Smooth muscle cell (in vitro differentiated cells): ENCODE measurements around the gene AHDC1. TPM values are rescaled to one million over a fixed set of nuclear protein-coding genes. Genes with fewer than 3 reads are reported as not detected.

Experiments used
- DNase-seq: peaks from one replicate; lab custom pipeline; 2025; ENCODE audit not compliant: unreplicated experiment; lab: John Stamatoyannopoulos, UW
- H2AFZ ChIP-seq: fragments of 200-600 bp; sonication (generic); 2 replicates; pipeline ENCODE4 v1.6.0; 2016; ENCODE audit warnings: antibody characterized with exemption, low read depth, mild to moderate bottlenecking
- H3F3A ChIP-seq: fragments of 200-600 bp; sonication (generic); 2 replicates; pipeline ENCODE4 v1.6.0; 2017; ENCODE audit warnings: antibody characterized with exemption, low read depth
- H3K27ac ChIP-seq: fragments of 200-600 bp; sonication (generic); 2 replicates; pipeline ENCODE4 v1.5.1; 2016; ENCODE audit warnings: low read depth, mild to moderate bottlenecking
- H3K27me3 ChIP-seq: fragments of 200-600 bp; sonication (generic); 2 replicates; pipeline ENCODE4 v1.6.1; 2016; ENCODE audit warnings: low read depth, mild to moderate bottlenecking
- H3K36me3 ChIP-seq: fragments of 200-600 bp; sonication (generic); 2 replicates; pipeline ENCODE4 v1.5.1; 2016; ENCODE audit warnings: low read depth
- H3K4me1 ChIP-seq: fragments of 200-600 bp; sonication (generic); 2 replicates; pipeline ENCODE4 v1.5.1; 2016; ENCODE audit warnings: low read depth
- H3K4me2 ChIP-seq: fragments of 200-600 bp; sonication (generic); 2 replicates; pipeline ENCODE4 v1.6.0; 2016; ENCODE audit warnings: mild to moderate bottlenecking
- H3K4me3 ChIP-seq: fragments of 200-600 bp; sonication (generic); 2 replicates; pipeline ENCODE4 v1.5.1; 2016; ENCODE audit warnings: mild to moderate bottlenecking
- H3K79me2 ChIP-seq: fragments of 200-600 bp; sonication (generic); 2 replicates; pipeline ENCODE4 v1.6.0; 2016; ENCODE audit warnings: low read depth, mild to moderate bottlenecking
- H3K9ac ChIP-seq: fragments of 200-600 bp; sonication (generic); 2 replicates; pipeline ENCODE4 v1.6.0; 2016; ENCODE audit warnings: low read depth
- H3K9me3 ChIP-seq: fragments of 200-600 bp; sonication (generic); replicated peaks from 2 replicates; pipeline ENCODE4 v1.5.1; 2016; ENCODE audit warnings: low read depth
- H4K20me1 ChIP-seq: fragments of 200-600 bp; sonication (generic); 2 replicates; pipeline ENCODE4 v1.6.0; 2016; ENCODE audit warnings: low read depth
- CTCF ChIP-seq: fragments of 200-600 bp; sonication (generic); IDR thresholded peaks from 2 replicates; pipeline ENCODE4 v1.5.1; 2017; ENCODE audit warnings: borderline replicate concordance, mild to moderate bottlenecking, antibody characterized with exemption; ENCODE audit not compliant: insufficient read depth, poor library complexity, severe bottlenecking
- WGBS: methylation state at CpG from one replicate; pipeline ENCODE4 v1.1.7; 2016; ENCODE audit warnings: low lambda C conversion rate; 5-methylcytosine and 5-hydroxymethylcytosine counted together
- polyA plus RNA-seq: library from polyadenylated mRNA; unstranded; fragments of >200 nt; fragmentation: Nextera tagmentation; extraction: Ambion mirVana; gene quantifications from 2 replicates; pipeline ENCODE4 v1.2.1, GENCODE V29; 2016
- total RNA-seq: library from RNA; depleted of rRNA; stranded (reverse); fragments of >200 nt; gene quantifications from 2 replicates; pipeline ENCODE4 v1.2.3, GENCODE V29; 2014

The AHDC1 gene
- total and polyA plus RNA-seq, 2 experiments from 2014 or later, result 12.2 TPM

- no peak overlapping the region for H2AFZ ChIP-seq
- no peak overlapping the region for H3K9ac ChIP-seq
- TF ChIP-seq CTCF, result no peak
- DNase-seq, result no peak
- no peak overlapping the region for H3K27ac ChIP-seq
- peaks cover 5% of the 10 kb centered on the region for H3F3A ChIP-seq
- WGBS, result 100% methylated on average over 2 of the region's 2 CpGs
- no peaks in the 10 kb centered on the region for H3K36me3 ChIP-seq
- peaks cover 5% of the 10 kb centered on the region for H3K27me3 ChIP-seq
- H3K4me1 ChIP-seq, result no peaks in the 10 kb centered on the region
- no peaks in the 10 kb centered on the region for H3K79me2 ChIP-seq
- H3K4me3 ChIP-seq, result no peak overlapping the region
- H3K4me2 ChIP-seq, result no peak overlapping the region
- no peaks in the 10 kb centered on the region for H4K20me1 ChIP-seq
- H3K9me3 ChIP-seq, result no peaks in the 10 kb centered on the region
These were observed 34.9 kb upstream of the AHDC1 start for GRCh38 chr1:27638805-27639204.

DNA sequence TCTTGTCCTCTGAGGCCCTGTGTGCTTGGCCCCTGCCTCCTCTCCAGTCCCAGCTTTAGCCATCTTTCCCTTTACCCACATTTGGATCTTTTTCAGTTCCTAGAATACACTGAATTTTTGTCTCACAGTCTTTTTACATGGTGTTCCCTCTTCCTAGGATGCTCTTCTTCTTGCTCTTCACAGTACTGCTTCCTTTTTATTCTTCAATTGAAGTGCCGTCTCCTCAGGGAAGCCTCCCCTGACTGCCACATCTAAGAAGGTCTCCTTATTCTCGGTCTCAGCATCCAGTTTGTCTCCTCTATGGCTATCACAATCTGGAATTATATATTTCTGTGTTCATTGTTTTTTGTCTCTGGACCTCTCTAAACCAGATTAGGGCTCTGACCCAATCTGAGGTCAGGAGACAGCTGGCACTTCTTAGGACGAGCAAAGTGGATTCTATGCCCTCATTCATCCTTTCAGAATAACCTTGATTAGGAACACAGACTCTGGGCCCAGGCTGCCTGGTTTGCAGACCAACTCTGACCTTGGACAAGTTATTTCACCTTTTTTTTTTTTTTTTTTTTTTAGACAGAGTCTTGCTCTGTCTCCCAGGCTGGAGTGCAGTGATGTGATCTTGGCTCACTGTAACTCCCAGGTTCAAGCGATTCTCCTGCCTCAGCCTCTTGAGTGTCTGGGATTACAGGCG lies 34.2 kb upstream of the AHDC1 start:
- no peak for TF ChIP-seq CTCF
- DNase-seq, result no peak
- H3K27me3 ChIP-seq, result peaks cover 9% of the 10 kb centered on the region
- no peak overlapping the region for H3K4me3 ChIP-seq
- H3K36me3 ChIP-seq, result no peaks in the 10 kb centered on the region
- H3K9me3 ChIP-seq, result no peaks in the 10 kb centered on the region
- H3K27ac ChIP-seq, result no peak overlapping the region
- no peak overlapping the region for H3K9ac ChIP-seq
- no peak overlapping the region for H3K4me2 ChIP-seq
- no peaks in the 10 kb centered on the region for H3K79me2 ChIP-seq
- H4K20me1 ChIP-seq, result no peaks in the 10 kb centered on the region
- H3K4me1 ChIP-seq, result no peaks in the 10 kb centered on the region
- H3F3A ChIP-seq, result peaks cover 5% of the 10 kb centered on the region
- 95% methylated on average over 5 of the region's 5 CpGs for WGBS
- H2AFZ ChIP-seq, result no peak overlapping the region

DNA sequence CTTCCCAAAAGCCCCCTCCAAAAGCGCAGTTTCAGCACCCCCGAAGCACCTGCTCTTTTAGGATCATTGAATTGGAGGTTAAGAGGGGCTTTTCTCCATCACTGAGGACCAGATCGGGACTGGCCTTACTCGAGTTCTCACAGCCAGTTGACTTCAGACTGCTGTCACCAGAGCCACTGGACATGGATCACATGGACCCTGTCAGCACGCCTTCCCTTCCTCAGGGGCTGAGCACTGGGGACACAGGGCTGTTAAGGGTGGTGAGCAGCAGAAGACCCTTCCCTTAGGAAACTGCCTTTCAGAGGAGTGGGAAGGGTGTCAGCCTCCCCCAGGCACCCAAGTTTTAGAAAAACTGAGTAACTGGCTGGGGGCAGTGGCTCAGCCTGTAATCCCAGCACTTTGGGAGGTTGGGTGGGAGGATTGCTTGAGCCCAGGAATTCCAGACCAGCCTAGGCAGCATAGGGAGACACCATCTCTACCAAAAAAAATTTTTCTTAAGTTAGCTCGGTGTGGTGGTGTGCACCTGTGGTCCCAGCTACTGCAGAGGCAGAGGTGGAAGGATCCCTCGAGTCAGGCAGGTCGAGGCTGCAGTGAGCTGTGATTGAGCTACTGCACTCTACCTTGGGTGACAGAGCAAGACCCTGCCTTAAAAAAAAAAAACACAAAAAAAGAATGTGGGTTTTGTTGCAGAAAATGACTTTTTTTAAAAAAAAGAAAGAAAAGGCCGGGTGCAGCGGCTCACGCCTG lies 31.6 kb upstream of the AHDC1 start:
- WGBS, result 90% methylated on average over 11 of the region's 11 CpGs
- no peak for DNase-seq
- Histone ChIP-seq H3K9me3 (no peaks in the 10 kb centered on the region), H3K4me2 (no peak overlapping the region), H3F3A (peaks cover 5% of the 10 kb centered on the region), H3K4me3 (no peak overlapping the region), H3K36me3 (no peaks in the 10 kb centered on the region), H3K9ac (no peak overlapping the region), H3K27ac (no peak overlapping the region), H3K27me3 (peaks cover 9% of the 10 kb centered on the region), H3K4me1 (no peaks in the 10 kb centered on the region), H3K79me2 (no peaks in the 10 kb centered on the region), H4K20me1 (no peaks in the 10 kb centered on the region), H2AFZ (no peak overlapping the region)
- no peak for TF ChIP-seq CTCF

GRCh38 chr1:27634985-27635367 lies 31.0 kb upstream of the AHDC1 start, which contains the start of gene FGR:
Gene FGR (minus strand): TSS chr1:27635185. CDS start chr1:27623916, 11,269 bp downstream.
- 74% methylated on average over 28 of the region's 28 CpGs for WGBS
- peak within 1 kb of the TSS; percentile 48 for H3K4me3 ChIP-seq
- no peaks in the 10 kb centered on the region for H4K20me1 ChIP-seq
- H3K4me1 ChIP-seq, result no peaks in the 10 kb centered on the region
- peak within 1 kb of the TSS; percentile 57 for H3K9ac ChIP-seq
- H3K27me3 ChIP-seq, result peaks cover 9% of the 10 kb centered on the region
- no peaks in the 10 kb centered on the region for H3K36me3 ChIP-seq
- peaks cover 5% of the 10 kb centered on the region for H3F3A ChIP-seq
- no peak for TF ChIP-seq CTCF
- no peaks in the 10 kb centered on the region for H3K79me2 ChIP-seq
- H3K9me3 ChIP-seq, result no peaks in the 10 kb centered on the region
- no peak within 1 kb of the TSS for H3K27ac ChIP-seq
- H3K4me2 ChIP-seq, result peak within 1 kb of the TSS; percentile 89
- H2AFZ ChIP-seq, result peak within 1 kb of the TSS; percentile 85
- no peak for DNase-seq
